A204.1 (cell line): ENCODE data around the gene AGGF1.
"Not testable (repeated sequence)": the region's sequence is repeated elsewhere in the genome, so short reads cannot be mapped to it uniquely, and the experiment has no call there.

Source experiments
- FAIRE-seq: peaks from 2 replicates; lab custom pipeline; 2012; peaks lifted over from hg19 to GRCh38; lab: Jason Lieb, UNC

AGGF1 gene

GRCh38 chr5:77087484-77088261, 57.5 kb downstream of the AGGF1 start:
- FAIRE-seq = no peak

- no peak for FAIRE-seq
Observed at GRCh38 chr5:77095189-77095588, 65.0 kb downstream of the AGGF1 start.

GRCh38 chr5:77101298-77101697, 71.1 kb downstream of the AGGF1 start:
- FAIRE-seq = no peak

- FAIRE-seq = no peak
Observed at GRCh38 chr5:77102549-77102948, 72.3 kb downstream of the AGGF1 start.

GRCh38 chr5:77103457-77103856, 73.3 kb downstream of the AGGF1 start:
- FAIRE-seq = no peak

GRCh38 chr5:77104813-77105212, 74.6 kb downstream of the AGGF1 start:
- FAIRE-seq = no peak

GRCh38 chr5:77107035-77107434, 76.8 kb downstream of the AGGF1 start:
- FAIRE-seq = not testable (repeated sequence)
